ENCODE data around the gene CYB561.

CYB561 gene

GRCh38 chr17:63431939-63432804 lies 13.9 kb downstream of the CYB561 start:
- DNase-seq, result no peak

GRCh38 chr17:63431618-63431938 lies 14.5 kb downstream of the CYB561 start:
- DNase-seq, result no peak

- no peak for DNase-seq
Measured at GRCh38 chr17:63430223-63430622, 15.9 kb downstream of the CYB561 start.

- DNase-seq, result no peak
Measured at GRCh38 chr17:63429766-63430165, 16.3 kb downstream of the CYB561 start.

GRCh38 chr17:63426917-63427308 lies 19.2 kb downstream of the CYB561 start:
- DNase-seq, result no peak

- DNase-seq, result no peak
Measured at GRCh38 chr17:63426041-63426916, 19.8 kb downstream of the CYB561 start.

- DNase-seq, result peak; percentile 85
Measured at GRCh38 chr17:63425483-63425882, 20.6 kb downstream of the CYB561 start.

- DNase-seq, result no peak
Measured at GRCh38 chr17:63423963-63424362, 22.1 kb downstream of the CYB561 start.

GRCh38 chr17:63423251-63423950 lies 22.7 kb downstream of the CYB561 start:
- no peak for DNase-seq

- DNase-seq, result no peak
Measured at GRCh38 chr17:63421681-63422645, 24.1 kb downstream of the CYB561 start.

GRCh38 chr17:63420868-63421680 lies 25.0 kb downstream of the CYB561 start:
- no peak for DNase-seq

GRCh38 chr17:63419949-63420867 lies 25.9 kb downstream of the CYB561 start:
- DNase-seq, result no peak

GRCh38 chr17:63419398-63419797 lies 26.7 kb downstream of the CYB561 start:
- no peak for DNase-seq

- no peak for DNase-seq
Measured at GRCh38 chr17:63418540-63418939, 27.6 kb downstream of the CYB561 start.

GRCh38 chr17:63414222-63414621 lies 31.9 kb downstream of the CYB561 start:
- DNase-seq, result no peak

- DNase-seq, result no peak
Measured at GRCh38 chr17:63413128-63413527, 33.0 kb downstream of the CYB561 start.

- DNase-seq, result no peak
Measured at GRCh38 chr17:63412234-63412633, 33.9 kb downstream of the CYB561 start.

- no peak for DNase-seq
Measured at GRCh38 chr17:63407741-63408330, 38.3 kb downstream of the CYB561 start.

GRCh38 chr17:63406689-63407330 lies 39.3 kb downstream of the CYB561 start:
- peak; percentile 78 for DNase-seq

Measured in NCI-H2107 (cell line).